Epithelial cell of proximal tubule (primary cell): ENCODE measurements around the gene SFMBT1. TPM values are rescaled to one million over a fixed set of nuclear protein-coding genes. Genes with fewer than 3 reads are reported as not detected.

ENCODE experiments used
- DNase-seq: peaks from one replicate; pipeline ENCODE4 v3.0.0-alpha.2; 2011; ENCODE audit warnings: low read depth
- H3K4me3 ChIP-seq: 2 replicates; pipeline ENCODE4 v1.5.1; 2011; ENCODE audit warnings: low read depth, mild to moderate bottlenecking, low read length
- CTCF ChIP-seq: conservative IDR thresholded peaks from 2 replicates; pipeline ENCODE4 v1.5.1; 2012; ENCODE audit warnings: low read depth, mild to moderate bottlenecking, low read length
- total RNA-seq: library from RNA; depleted of rRNA; stranded (reverse); fragments of >200 nt; gene quantifications from 2 replicates; pipeline ENCODE4 v1.2.3, GENCODE V29; 2015

SFMBT1 gene
- total RNA-seq, 1 donor from 2014 or later: 1.8 TPM

- no peak for DNase-seq
- no peak for TF ChIP-seq CTCF
- no peak overlapping the region for H3K4me3 ChIP-seq
Observed at GRCh38 chr3:52880474-52880873, 165.4 kb downstream of the SFMBT1 start.

GRCh38 chr3:52880047-52880446 is 165.8 kb downstream of the SFMBT1 start:
- H3K4me3 ChIP-seq: no peak overlapping the region
- no peak for DNase-seq
- TF ChIP-seq CTCF: no peak

- TF ChIP-seq CTCF: no peak
- no peak overlapping the region for H3K4me3 ChIP-seq
- no peak for DNase-seq
Observed at GRCh38 chr3:52879581-52879980, 166.3 kb downstream of the SFMBT1 start.

GRCh38 chr3:52879090-52879489 is 166.8 kb downstream of the SFMBT1 start:
- peak; percentile 25 for TF ChIP-seq CTCF
- H3K4me3 ChIP-seq: no peak overlapping the region
- DNase-seq: no peak

GRCh38 chr3:52877085-52877484 is 168.8 kb downstream of the SFMBT1 start:
- H3K4me3 ChIP-seq: no peak overlapping the region
- TF ChIP-seq CTCF: no peak
- DNase-seq: no peak

- no peak for DNase-seq
- H3K4me3 ChIP-seq: no peak overlapping the region
- TF ChIP-seq CTCF: no peak
Observed at GRCh38 chr3:52874864-52875587, 170.8 kb downstream of the SFMBT1 start.

- DNase-seq: no peak
- H3K4me3 ChIP-seq: no peak overlapping the region
- no peak for TF ChIP-seq CTCF
Observed at GRCh38 chr3:52874160-52874701, 171.6 kb downstream of the SFMBT1 start.
